WI38 (cell line): Measurements from ENCODE around the gene BMPR1B.
"Not testable (repeated sequence)": the region's sequence is repeated elsewhere in the genome, so short reads cannot be mapped to it uniquely, and the experiment has no call there.

Experiments used
- H3K4me3 ChIP-seq: 2 replicates; pipeline ENCODE4 v1.5.1; 2011; ENCODE audit warnings: low read depth, mild to moderate bottlenecking, control low read depth, low read length
- TF ChIP-seq, protein P1 (sequence below): IDR thresholded peaks from 2 replicates; pipeline ENCODE4 v1.5.1; 2012; ENCODE audit warnings: low read depth, mild to moderate bottlenecking, control low read depth, low read length

Gene BMPR1B

DNA sequence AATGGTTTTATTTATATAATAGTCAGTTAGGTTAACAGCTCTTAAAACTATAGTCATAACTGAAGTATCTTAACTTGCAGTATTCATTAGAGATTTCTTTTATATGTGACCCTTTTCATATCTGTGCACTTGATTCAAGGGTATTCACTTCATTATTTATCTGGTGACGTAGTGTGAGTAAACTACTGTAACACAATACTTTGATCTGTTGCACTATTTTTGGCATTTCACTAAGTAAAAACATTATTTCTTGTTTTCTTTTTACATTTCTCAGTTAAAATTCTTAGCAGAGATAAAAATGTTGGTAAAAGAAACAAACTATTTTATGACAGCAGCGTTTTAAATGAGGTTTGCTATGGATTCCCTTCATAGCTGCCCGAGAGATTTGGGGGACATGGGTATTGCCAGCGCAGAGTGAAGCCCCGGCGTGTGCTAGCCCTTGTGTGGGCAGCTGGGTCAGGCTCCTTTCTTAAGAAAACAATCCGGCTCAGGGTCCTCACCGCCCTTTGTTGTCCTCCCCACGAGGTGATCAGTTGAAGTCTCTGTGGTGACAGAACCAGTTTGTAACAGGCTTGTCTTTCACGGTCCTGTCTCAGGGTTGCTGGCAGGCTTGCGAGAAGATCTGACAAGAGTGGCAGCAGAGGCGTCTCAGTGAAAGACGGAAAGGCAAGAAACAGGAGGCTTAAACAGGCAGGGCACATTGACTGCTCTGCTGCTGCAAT lies 293.4 kb downstream of the BMPR1B start:
- TF ChIP-seq, protein P1, sequence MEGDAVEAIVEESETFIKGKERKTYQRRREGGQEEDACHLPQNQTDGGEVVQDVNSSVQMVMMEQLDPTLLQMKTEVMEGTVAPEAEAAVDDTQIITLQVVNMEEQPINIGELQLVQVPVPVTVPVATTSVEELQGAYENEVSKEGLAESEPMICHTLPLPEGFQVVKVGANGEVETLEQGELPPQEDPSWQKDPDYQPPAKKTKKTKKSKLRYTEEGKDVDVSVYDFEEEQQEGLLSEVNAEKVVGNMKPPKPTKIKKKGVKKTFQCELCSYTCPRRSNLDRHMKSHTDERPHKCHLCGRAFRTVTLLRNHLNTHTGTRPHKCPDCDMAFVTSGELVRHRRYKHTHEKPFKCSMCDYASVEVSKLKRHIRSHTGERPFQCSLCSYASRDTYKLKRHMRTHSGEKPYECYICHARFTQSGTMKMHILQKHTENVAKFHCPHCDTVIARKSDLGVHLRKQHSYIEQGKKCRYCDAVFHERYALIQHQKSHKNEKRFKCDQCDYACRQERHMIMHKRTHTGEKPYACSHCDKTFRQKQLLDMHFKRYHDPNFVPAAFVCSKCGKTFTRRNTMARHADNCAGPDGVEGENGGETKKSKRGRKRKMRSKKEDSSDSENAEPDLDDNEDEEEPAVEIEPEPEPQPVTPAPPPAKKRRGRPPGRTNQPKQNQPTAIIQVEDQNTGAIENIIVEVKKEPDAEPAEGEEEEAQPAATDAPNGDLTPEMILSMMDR, result no peak
- no peak overlapping the region for H3K4me3 ChIP-seq

DNA sequence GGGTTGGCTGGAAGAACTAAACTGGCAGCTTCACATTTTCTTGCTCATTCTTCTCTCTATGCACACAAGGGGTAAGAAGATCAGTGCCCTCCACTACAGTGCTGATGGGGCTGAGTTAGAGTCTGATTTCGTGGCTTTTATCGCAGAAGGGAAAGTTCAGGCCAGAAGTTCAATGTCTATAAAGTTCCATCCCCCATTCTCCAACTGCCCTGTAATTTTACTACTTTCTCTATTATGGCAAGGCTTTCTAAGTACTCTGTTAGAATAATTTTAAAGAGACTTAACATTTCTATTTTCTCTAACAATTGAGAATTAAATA lies 293.9 kb downstream of the BMPR1B start:
- TF ChIP-seq, protein P1, result no peak
- H3K4me3 ChIP-seq, result no peak overlapping the region

DNA sequence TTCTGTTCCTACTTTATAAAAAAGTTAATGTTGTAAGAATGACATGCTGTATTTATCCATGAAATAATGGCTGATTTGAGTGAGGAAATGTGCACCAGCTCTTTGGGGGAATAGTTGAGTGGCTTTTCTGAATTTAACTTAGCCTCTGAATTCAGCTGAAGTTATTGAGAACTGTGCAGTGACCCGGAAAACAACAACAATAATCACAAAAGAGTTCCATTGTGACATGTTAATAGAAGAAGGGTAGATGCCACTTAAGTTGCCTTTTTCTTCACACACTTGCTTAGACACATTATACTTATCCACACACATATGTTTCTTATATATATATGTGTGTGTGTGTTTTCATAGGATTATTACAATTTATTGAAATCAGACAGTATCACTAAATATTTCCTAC lies 301.2 kb downstream of the BMPR1B start:
- TF ChIP-seq, protein P1, result no peak
- H3K4me3 ChIP-seq, result no peak overlapping the region

DNA sequence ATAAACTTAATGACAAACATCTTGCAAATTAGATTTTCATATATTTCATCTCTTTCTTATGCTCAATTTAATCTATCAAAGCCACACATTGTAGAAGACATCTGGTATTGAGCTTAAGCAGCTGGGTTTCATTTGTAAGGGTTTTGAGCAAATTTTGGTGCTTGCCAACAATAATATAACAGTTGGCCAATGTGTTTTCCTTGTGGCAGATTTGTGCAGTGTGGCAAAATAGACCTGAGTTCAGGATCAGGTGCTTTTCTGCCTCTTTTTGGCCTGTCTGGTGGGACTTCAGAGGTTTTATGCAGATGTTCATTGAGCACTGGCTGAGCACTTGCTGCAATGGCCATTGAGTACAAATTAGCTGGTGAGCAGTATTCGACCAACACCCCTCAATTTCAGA lies 301.9 kb downstream of the BMPR1B start:
- no peak overlapping the region for H3K4me3 ChIP-seq
- TF ChIP-seq, protein P1, result no peak

DNA sequence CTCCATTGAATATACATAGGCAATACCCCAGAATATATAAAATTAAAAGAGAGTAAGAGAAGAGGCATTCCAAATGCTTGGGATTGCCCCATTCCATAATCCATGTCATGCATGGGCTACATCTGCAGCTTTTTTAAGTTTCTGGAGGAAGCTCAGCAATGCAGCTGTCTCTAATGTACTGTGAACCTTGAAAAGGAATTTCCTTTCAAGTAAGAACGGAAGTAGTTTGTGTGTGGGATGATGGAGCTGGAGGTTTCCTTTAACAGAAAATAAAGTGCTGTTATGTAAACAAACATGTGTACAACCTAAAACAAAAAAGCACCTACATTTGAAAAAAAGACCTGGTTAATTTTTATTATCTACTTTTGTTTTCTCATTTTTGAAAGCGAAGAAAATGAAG lies 303.5 kb downstream of the BMPR1B start:
- TF ChIP-seq, protein P1, result no peak
- H3K4me3 ChIP-seq, result no peak overlapping the region

DNA sequence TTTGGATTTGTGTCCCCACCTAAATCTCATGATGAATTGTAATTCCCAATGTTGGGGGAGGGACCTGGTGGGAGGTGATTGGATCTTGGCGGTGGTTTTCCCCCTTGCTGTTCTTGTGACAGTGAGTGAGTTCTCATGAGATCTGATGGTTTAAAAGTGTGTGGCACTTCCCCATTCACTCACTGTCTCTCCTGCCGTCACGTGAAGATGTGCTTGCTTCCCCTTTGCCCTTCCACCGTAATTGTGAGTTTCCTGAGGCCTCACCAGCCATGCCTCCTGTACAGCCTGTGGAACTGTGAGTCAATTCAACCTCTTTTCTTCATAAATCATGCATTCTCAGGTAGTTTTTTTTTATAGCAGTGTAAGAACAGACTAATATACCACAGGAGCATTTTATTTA lies 304.0 kb downstream of the BMPR1B start:
- H3K4me3 ChIP-seq, result not testable (repeated sequence)

DNA sequence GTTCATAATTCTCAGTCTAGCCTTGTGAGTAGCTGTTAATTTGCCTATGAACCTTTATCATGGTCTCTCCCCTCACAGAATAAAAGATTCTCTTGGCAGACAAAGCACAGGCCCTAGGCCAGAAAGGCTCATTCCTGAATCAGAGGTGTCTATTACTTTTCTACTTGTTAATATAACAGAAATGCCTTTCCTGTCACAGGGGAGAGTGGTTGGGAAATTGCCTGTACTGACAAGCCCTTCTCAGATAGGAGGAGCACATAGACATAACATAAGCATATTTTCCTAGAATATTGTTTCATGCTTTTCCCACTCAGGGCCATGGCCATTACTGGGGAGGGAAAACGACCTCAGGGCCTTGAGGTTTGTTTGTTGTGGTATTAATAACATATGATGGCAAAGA lies 308.3 kb downstream of the BMPR1B start:
- TF ChIP-seq, protein P1, result no peak
- no peak overlapping the region for H3K4me3 ChIP-seq

DNA sequence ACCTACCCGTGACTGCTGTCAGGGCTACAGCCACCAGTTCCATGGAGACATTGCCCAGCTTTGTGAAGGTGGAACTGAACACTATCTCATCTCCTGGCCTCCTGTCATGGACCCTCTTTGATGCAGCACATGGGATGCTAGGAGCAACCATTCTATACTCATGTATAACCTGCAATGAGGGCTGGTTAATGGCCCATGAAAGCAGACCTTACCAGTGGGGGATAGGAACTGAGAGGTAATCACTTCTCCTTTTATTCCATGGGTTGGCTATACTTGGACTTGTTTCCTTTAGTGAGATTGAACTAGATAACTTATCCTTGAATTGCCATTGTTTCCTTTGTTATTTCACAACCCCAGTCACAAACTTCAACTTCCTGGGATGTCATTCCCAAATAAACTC lies 310.6 kb downstream of the BMPR1B start:
- H3K4me3 ChIP-seq, result no peak overlapping the region
- TF ChIP-seq, protein P1, result no peak
